HG03432 (cell line): ENCODE results near the gene MED8.
"Not testable (repeated sequence)": the region's sequence is repeated elsewhere in the genome, so short reads cannot be mapped to it uniquely, and the experiment has no call there.

Experiments
- ATAC-seq: cut with Tn5 transposase; IDR thresholded peaks from one replicate; pipeline ENCODE4 v1.9.1; 2021; ENCODE audit warnings: mild to moderate bottlenecking, moderate library complexity; ENCODE audit not compliant: unreplicated experiment

MED8 gene

GRCh38 chr1:43421976-43422750 lies 32.6 kb upstream of the MED8 start:
- no peak for ATAC-seq

- no peak for ATAC-seq
These were observed 31.8 kb upstream of the MED8 start for GRCh38 chr1:43421396-43421795.

GRCh38 chr1:43420874-43421273 lies 31.3 kb upstream of the MED8 start:
- no peak for ATAC-seq

- ATAC-seq = no peak
These were observed 30.2 kb upstream of the MED8 start for GRCh38 chr1:43419627-43420425.

GRCh38 chr1:43418858-43419257 lies 29.3 kb upstream of the MED8 start:
- no peak for ATAC-seq

- ATAC-seq = no peak
These were observed 26.3 kb upstream of the MED8 start for GRCh38 chr1:43415901-43416300.

GRCh38 chr1:43414634-43415223 lies 25.1 kb upstream of the MED8 start:
- ATAC-seq = no peak

- ATAC-seq = not testable (repeated sequence)
These were observed 23.8 kb upstream of the MED8 start for GRCh38 chr1:43413426-43413825.

GRCh38 chr1:43410571-43410970 lies 21.0 kb upstream of the MED8 start:
- no peak for ATAC-seq

GRCh38 chr1:43405876-43406234 lies 16.3 kb upstream of the MED8 start:
- ATAC-seq = no peak

GRCh38 chr1:43405219-43405875 lies 15.7 kb upstream of the MED8 start:
- ATAC-seq = no peak

GRCh38 chr1:43404353-43404752 lies 14.8 kb upstream of the MED8 start:
- ATAC-seq = no peak

- no peak for ATAC-seq
These were observed 12.7 kb upstream of the MED8 start for GRCh38 chr1:43402089-43402865.

GRCh38 chr1:43400441-43400840 lies 10.8 kb upstream of the MED8 start:
- ATAC-seq = not testable (repeated sequence)

- no peak for ATAC-seq
These were observed 8.6 kb upstream of the MED8 start for GRCh38 chr1:43398227-43398626.

GRCh38 chr1:43396059-43396458 lies 6.5 kb upstream of the MED8 start:
- no peak for ATAC-seq

- ATAC-seq = no peak
These were observed 5.9 kb upstream of the MED8 start for GRCh38 chr1:43395523-43395922.

- no peak for ATAC-seq
These were observed 3.1 kb upstream of the MED8 start for GRCh38 chr1:43392702-43393101.

GRCh38 chr1:43388613-43389012 lies 987 bp downstream of the MED8 start:
- ATAC-seq = no peak

GRCh38 chr1:43387976-43388599 lies 1.5 kb downstream of the MED8 start:
- no peak for ATAC-seq
